ENCODE results near the gene MYOF. TPM values are rescaled to one million over a fixed set of nuclear protein-coding genes. Genes with fewer than 3 reads are reported as not detected.

Gene MYOF
- polyA plus RNA-seq, 1 experiment, result 275 TPM

GRCh38 chr10:93488956-93489528, 6.9 kb upstream of the MYOF start:
- no peak for DNase-seq (ENCODE audit: low read depth, low spot score)
- H3K9me3 ChIP-seq (ENCODE audit: control insufficient read depth, insufficient read depth, low read length), result no peaks in the 10 kb centered on the region
- ChIA-PET POLR2A (no interaction called here), CTCF (interaction anchor here (1.6 to 14.9 kb wide), 3 partner anchors 22 to 136 kb away, joined by 6 to 473 read pairs (median 18); no protein-coding TSS in a partner anchor)
- no peak overlapping the region for H3K27ac ChIP-seq (ENCODE audit: low read depth, low read length)
- no peak overlapping the region for H3K4me3 ChIP-seq (ENCODE audit: low read depth, low read length)
- TF ChIP-seq, protein P1, sequence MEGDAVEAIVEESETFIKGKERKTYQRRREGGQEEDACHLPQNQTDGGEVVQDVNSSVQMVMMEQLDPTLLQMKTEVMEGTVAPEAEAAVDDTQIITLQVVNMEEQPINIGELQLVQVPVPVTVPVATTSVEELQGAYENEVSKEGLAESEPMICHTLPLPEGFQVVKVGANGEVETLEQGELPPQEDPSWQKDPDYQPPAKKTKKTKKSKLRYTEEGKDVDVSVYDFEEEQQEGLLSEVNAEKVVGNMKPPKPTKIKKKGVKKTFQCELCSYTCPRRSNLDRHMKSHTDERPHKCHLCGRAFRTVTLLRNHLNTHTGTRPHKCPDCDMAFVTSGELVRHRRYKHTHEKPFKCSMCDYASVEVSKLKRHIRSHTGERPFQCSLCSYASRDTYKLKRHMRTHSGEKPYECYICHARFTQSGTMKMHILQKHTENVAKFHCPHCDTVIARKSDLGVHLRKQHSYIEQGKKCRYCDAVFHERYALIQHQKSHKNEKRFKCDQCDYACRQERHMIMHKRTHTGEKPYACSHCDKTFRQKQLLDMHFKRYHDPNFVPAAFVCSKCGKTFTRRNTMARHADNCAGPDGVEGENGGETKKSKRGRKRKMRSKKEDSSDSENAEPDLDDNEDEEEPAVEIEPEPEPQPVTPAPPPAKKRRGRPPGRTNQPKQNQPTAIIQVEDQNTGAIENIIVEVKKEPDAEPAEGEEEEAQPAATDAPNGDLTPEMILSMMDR (IDR thresholded peaks at IDR 0.05; ENCODE audit: low read depth, low read length), result no peak
- H3K27me3 ChIP-seq (ENCODE audit: control insufficient read depth, insufficient read depth, low read length), result no peaks in the 10 kb centered on the region

GRCh38 chr10:93485690-93486089, 3.6 kb upstream of the MYOF start:
- H3K27me3 ChIP-seq (ENCODE audit: control insufficient read depth, insufficient read depth, low read length), result no peaks in the 10 kb centered on the region
- no peak overlapping the region for H3K27ac ChIP-seq (ENCODE audit: low read depth, low read length)
- no peaks in the 10 kb centered on the region for H3K9me3 ChIP-seq (ENCODE audit: control insufficient read depth, insufficient read depth, low read length)
- TF ChIP-seq, protein P1 (IDR thresholded peaks at IDR 0.05; ENCODE audit: low read depth, low read length), result no peak
- no peak overlapping the region for H3K4me3 ChIP-seq (ENCODE audit: low read depth, low read length)
- CTCF ChIA-PET, result interaction anchor here (0.6 to 14.9 kb wide), 3 partner anchors 9 to 114 kb away, joined by 3 to 473 read pairs (median 4); no protein-coding TSS in a partner anchor
- DNase-seq (ENCODE audit: low read depth, low spot score), result no peak
- POLR2A ChIA-PET, result no interaction called here

GRCh38 chr10:93481637-93482144, 443 bp downstream of the MYOF start:
- H3K4me3 ChIP-seq (ENCODE audit: low read depth, low read length), result peak overlapping the region; percentile 90
- H3K9me3 ChIP-seq (ENCODE audit: control insufficient read depth, insufficient read depth, low read length), result no peaks in the 10 kb centered on the region
- TF ChIP-seq, protein P1 (IDR thresholded peaks at IDR 0.05; ENCODE audit: low read depth, low read length), result no peak
- H3K27ac ChIP-seq (ENCODE audit: low read depth, low read length), result peak overlapping the region; percentile 97
- ChIA-PET CTCF (interaction anchor here (0.6 to 14.9 kb wide), 31 partner anchors 10 to 221 kb away, joined by 3 to 473 read pairs (median 10); partner anchors contain the start of gene FRA10AC1), POLR2A (interaction anchor here (0.6 to 2.7 kb wide), 16 partner anchors 11 to 105 kb away, joined by 3 to 35 read pairs (median 6); no protein-coding TSS in a partner anchor)
- no peaks in the 10 kb centered on the region for H3K27me3 ChIP-seq (ENCODE audit: control insufficient read depth, insufficient read depth, low read length)
- no peak for DNase-seq (ENCODE audit: low read depth, low spot score)

DNA sequence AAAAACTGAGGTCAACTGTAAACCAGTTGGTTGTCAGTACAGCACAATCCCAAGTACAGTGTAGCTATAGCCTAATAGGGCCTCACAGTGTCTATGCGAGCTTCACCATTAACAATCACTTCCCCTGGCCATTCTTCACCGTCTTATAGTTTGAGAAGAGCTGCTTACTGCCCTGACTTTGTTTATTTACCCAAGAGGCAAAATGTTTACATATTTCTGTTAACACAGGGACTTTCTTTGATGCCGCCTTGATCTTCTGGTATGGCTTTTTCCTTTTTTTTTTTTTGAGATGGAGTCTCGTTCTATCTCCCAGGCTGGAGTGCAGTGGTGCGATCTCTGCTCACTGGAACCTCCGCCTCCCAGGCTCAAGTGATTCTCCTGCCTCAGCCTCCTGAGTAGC, 3.3 kb downstream of the MYOF start:
- TF ChIP-seq, protein P1 (IDR thresholded peaks at IDR 0.05; ENCODE audit: low read depth, low read length), result no peak
- POLR2A ChIA-PET, result interaction anchor here (0.7 to 0.8 kb wide), 4 partner anchors 11 to 59 kb away, joined by 3 to 7 read pairs (median 4); no protein-coding TSS in a partner anchor

DNA sequence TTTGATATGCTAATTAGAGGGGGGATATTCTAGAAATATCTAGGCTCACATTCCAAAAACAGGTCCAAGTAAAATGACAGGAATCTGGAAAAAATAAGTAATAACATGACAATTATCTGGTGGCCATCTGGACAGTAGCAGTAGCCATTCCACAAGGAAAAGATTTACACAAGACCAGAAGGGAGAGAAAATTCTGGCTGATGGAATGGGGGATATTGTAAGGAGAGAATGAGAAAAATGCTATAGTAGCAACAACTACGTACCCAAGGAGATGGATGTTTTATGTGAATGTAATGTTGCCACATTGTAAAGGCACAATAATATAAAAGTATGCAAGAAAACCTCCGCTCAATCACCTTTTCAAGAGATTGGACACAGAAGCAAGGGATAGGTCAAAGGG, 5.4 kb downstream of the MYOF start:
- POLR2A ChIA-PET, result interaction anchor here (0.7 to 1.5 kb wide), 2 partner anchors 40 to 101 kb away, joined by 11 to 17 read pairs; no protein-coding TSS in a partner anchor
- no peak overlapping the region for H3K4me3 ChIP-seq (ENCODE audit: low read depth, low read length)
- H3K27me3 ChIP-seq (ENCODE audit: control insufficient read depth, insufficient read depth, low read length), result no peaks in the 10 kb centered on the region
- DNase-seq (ENCODE audit: low read depth, low spot score), result no peak
- CTCF ChIA-PET, result interaction anchor here (0.6 to 14.9 kb wide), 4 partner anchors 18 to 397 kb away, joined by 3 to 473 read pairs (median 27); no protein-coding TSS in a partner anchor
- TF ChIP-seq, protein P1 (IDR thresholded peaks at IDR 0.05; ENCODE audit: low read depth, low read length), result no peak
- no peak overlapping the region for H3K27ac ChIP-seq (ENCODE audit: low read depth, low read length)
- no peaks in the 10 kb centered on the region for H3K9me3 ChIP-seq (ENCODE audit: control insufficient read depth, insufficient read depth, low read length)

More for the DNA sequence above, 3.3 kb downstream of the MYOF start:
- CTCF ChIA-PET, result interaction anchor here (14.9 kb wide), 1 partner anchor 101 kb away, joined by 473 read pairs; no protein-coding TSS in a partner anchor
- Histone ChIP-seq H3K4me3 (ENCODE audit: low read depth, low read length) (peak overlapping the region; percentile 90), H3K27me3 (ENCODE audit: control insufficient read depth, insufficient read depth, low read length) (no peaks in the 10 kb centered on the region), H3K9me3 (ENCODE audit: control insufficient read depth, insufficient read depth, low read length) (no peaks in the 10 kb centered on the region), H3K27ac (ENCODE audit: low read depth, low read length) (no peak overlapping the region)
- no peak for DNase-seq (ENCODE audit: low read depth, low spot score)

Data from AG04450 (cell line).